ENCODE measurements around the gene DISC1.

DISC1 gene

DNA sequence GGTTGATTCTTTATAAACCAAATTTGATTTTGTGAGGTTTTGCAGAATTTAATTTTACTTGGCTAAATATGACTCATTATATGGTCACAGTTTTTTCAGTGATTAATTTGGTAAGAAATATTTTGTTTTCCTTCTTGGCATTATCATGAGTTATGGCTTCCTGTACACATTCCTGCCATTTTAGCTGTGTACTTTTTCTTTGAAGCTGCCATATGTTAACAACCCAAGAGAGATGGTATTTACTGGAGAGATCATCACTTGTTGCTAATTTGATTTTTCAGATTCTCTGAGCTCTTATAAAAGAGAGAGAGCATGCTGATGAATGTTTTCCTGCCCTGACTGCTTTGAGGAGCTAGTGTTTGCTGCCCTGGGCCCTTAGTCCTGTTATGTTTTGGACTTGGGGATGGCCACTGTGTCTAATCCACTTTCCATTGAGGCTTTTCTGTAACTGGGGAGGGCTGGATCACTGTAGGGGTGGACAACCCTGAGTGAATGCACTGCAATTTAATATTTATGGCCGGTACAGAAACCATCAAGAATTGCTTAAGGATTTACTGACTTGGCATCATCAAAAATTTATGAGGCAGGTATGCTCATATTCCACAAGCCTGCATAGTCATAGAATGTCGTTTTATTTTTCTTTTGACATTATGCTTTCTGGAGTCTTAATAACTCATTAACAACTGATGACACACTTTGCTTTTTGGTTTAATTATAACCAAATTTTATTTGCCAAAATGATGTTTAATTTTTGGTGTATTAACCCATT lies 200.9 kb downstream of the DISC1 start:
- no peak for DNase-seq

DNA sequence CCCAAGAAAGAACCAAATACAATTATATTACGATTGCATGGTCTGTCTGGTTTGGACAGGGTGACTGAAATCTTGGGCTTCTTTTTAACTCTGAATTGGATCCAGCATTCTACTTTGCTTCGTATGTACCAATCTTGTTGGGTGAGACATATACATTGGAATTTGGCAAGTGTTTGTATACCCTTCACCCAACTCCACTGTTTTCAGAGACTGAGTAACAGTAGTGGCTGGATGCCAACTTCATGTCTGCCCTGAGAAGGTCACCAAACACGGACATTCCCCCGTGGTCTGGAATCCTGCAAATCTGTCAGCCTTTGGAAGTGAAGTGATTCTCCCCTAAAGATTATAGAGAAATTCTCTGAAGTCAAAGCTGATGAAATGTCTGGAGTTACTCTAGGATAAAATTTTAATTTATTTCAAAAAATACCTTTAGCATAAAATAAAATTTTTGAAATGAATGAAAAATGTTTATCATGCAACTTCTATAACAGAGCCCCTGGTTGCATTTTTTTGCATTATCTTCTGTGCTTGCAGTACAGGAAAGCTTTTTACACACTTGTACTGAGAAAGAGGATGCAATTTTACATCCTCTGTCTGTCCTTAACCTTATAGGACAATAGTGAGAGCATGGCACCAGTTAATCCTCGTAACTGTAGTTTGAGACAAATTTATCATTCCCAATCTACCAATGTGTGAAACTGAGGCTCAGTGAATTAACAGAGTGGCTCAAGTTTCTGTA lies 201.8 kb downstream of the DISC1 start:
- DNase-seq: no peak

- DNase-seq: no peak
Measured at GRCh38 chr1:231829332-231829731, 202.7 kb downstream of the DISC1 start.

- no peak for DNase-seq
Measured at GRCh38 chr1:231836227-231836893, 209.8 kb downstream of the DISC1 start.

DNA sequence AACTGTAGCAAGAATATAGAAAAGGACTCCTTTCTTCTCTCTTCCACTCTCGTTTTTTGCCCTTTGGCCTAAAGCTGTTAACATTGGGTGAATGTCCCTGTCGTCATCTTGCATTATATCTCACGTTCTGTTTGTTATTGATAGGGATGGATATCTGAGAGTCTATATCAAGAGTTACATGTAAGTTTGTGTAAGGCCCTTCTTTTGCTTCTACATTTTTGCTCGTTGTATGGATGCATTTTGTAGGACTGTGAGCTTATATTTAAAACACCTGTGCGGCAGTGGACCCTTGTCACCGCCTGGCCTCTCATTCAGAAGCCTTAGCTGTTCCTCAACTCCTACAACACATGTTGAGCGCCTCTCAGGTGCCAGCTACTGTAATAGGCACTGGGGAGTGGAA lies 211.9 kb downstream of the DISC1 start:
- no peak for DNase-seq

GRCh38 chr1:231839999-231840398 lies 213.4 kb downstream of the DISC1 start:
- no peak for DNase-seq

DNA sequence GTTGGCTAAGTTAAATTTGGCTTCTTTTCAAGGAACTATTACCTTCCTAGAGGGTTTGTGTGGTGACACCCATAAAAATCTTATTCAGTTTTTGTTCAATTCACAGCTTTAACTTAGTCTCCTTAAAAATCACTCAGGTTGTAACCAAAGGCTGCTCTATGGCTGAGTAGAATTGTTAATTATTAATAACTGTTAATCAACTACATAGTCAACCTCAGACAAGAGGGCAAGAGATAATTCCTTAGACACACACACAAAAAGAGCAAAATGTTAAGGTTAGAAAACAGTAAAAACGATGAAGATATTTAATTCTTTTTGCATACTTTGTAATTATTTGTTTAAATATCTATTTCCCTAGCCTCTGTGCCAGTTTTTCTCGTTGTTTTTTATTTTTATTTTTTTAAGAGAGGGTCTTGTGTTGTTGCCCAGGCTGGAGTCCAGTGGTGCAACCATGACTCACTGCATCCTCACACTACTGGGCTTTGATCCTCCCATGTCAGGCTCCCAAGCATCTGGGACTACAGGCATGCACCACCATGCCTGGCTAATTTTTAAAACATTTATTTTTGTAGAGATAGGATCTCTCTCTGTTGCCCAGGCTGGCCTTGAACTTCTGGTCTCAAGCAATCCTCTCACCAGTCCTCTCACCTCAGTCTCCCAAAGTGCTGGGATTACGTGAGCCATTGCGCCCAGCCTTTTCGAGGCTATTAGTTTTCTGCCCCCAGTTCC lies 215.2 kb downstream of the DISC1 start:
- DNase-seq: no peak

DNA sequence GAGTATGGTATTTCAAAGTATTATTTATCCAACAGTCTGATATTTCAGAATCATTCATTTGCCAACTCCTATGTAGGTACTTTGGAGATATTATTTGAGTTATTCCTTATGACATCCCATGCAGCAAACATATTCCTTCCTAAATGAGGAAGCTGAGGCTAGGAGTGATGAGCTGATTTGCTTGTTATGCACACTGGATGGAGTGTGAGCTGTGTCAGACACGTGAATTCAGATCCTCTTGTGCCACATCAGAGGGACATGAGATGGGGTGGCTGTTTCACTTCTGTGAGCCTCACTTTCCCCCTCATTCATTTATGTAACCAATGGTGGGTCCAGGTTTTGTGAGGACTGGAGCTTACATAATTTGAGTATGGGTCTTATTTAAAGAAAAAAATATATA lies 215.9 kb downstream of the DISC1 start:
- DNase-seq: no peak

GRCh38 chr1:231844986-231845502 lies 218.5 kb downstream of the DISC1 start:
- peak in 1 of 14 donors; percentile 34 for DNase-seq

GRCh38 chr1:231847612-231848397 lies 221.2 kb downstream of the DISC1 start:
- no peak for DNase-seq

DNA sequence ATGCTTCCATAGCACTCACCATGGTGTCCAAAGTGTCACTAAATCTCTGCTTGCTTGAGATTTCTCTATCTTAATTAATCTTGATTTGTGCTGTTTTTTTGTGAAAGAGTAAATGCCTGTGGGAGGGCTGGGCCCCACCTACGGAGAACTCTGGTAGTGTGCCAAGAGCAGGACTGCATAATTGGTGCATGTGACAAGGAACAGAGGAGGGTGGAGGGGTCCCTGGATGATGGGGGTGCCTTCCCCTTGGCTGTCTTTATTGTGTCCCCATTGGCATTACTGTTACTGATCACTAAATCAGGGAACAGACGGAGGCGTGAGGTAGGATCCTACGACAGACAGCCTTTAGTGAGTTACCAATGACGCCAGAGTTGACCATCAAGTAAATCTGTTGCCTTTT lies 223.4 kb downstream of the DISC1 start:
- no peak for DNase-seq

DNA sequence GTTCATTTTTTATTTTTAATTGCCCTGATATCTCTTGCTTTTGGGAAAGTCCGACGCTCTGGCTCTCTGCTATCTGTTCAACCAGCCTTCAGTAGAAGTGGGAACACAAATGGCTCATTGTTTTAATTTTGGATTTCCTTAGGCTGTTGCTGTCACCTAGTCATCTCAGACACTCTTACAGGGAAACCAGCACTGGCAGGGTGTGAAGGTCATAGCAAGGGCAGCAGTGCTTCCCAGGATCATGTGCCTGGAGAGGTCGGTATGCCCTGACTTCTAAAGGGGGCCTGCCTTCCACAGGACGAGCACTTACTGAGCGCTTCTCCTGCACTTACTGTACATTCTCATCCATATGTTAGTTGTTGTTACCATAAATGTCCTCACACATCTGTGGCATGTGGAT lies 224.2 kb downstream of the DISC1 start:
- no peak for DNase-seq

GRCh38 chr1:231853588-231854207 lies 227.1 kb downstream of the DISC1 start:
- DNase-seq: no peak

GRCh38 chr1:231855361-231855760 lies 228.8 kb downstream of the DISC1 start:
- no peak for DNase-seq

DNA sequence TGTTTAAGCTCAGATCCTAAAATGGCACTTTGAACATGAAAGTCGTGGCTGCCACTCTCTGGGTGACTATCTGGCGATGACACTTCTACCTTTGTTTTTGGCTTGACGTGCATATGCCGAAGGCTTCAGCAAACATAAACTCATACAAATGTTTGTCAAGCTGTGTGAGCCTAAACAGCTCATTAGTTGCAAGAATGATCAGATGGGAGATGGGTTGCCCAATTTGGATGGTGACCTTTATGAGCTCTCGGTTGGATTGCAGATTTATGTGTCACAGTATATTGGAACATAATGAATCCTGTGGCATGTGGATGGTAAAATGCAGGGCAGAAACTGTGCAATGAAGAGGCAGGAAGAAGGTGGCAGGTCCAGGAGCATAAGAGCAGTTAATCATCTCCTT lies 229.3 kb downstream of the DISC1 start:
- DNase-seq: no peak

GRCh38 chr1:231856426-231856825 lies 229.8 kb downstream of the DISC1 start:
- no peak for DNase-seq

GRCh38 chr1:231856894-231857293 lies 230.3 kb downstream of the DISC1 start:
- no peak for DNase-seq

DNA sequence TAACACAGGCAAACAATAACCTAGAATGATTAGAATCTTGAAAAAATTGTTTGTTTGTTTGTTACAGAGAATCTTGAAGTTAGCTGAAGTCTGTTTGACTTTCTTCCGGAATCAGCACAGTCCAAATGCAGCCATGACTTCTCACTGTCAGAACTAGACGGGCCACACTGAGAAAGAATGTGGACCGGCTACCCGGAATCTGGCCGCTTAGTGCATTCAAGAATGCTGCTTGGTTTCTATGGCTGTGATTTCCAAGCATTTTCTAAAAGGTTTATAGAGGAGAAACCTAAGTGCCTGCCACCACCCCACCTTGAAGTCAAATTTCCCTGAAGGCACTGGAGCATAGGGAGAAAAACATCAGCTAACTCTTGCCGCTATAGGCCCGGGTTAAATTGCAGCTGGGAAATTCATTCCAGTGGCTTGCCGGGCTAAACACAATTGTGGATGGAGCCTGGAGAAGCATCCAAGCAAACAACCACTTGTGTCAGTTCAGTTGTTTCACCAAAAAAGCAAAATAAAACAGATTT lies 231.1 kb downstream of the DISC1 start:
- DNase-seq: no peak

GRCh38 chr1:231860221-231861088 lies 233.9 kb downstream of the DISC1 start:
- DNase-seq: no peak

Measured in C1 segment of cervical spinal cord (tissue), 14 donors.